Progenitor cell of endocrine pancreas (in vitro differentiated cells): ENCODE results near the gene PAQR7. TPM values are rescaled to one million over a fixed set of nuclear protein-coding genes. Genes with fewer than 3 reads are reported as not detected.

Experiments
- DNase-seq: peaks from one replicate; pipeline ENCODE4 v3.0.0; 2021; ENCODE audit warnings: low spot score; ENCODE audit not compliant: unreplicated experiment
- H3K27ac Mint-ChIP-seq: 2 replicates; pipeline ENCODE4 v1.8.0; 2021; ENCODE audit warnings: mild to moderate bottlenecking, moderate library complexity, mixed read lengths
- H3K27me3 Mint-ChIP-seq: 2 replicates; pipeline ENCODE4 v1.8.0; 2021; ENCODE audit warnings: mixed read lengths
- H3K36me3 Mint-ChIP-seq: 2 replicates; pipeline ENCODE4 v1.8.0; 2022; ENCODE audit warnings: mixed read lengths; ENCODE audit not compliant: insufficient read depth
- H3K4me1 Mint-ChIP-seq: 2 replicates; pipeline ENCODE4 v1.8.0; 2021; ENCODE audit warnings: low read depth, mixed read lengths
- H3K4me3 Mint-ChIP-seq: 2 replicates; pipeline ENCODE4 v1.8.0; 2021; ENCODE audit warnings: low read depth, mild to moderate bottlenecking, moderate library complexity, mixed read lengths
- H3K9me3 Mint-ChIP-seq: 2 replicates; pipeline ENCODE4 v1.8.0; 2021; ENCODE audit warnings: low read depth, mixed read lengths
- CTCF ChIP-seq: fragments of 200-600 bp; sonication (generic); IDR thresholded peaks from one replicate; pipeline ENCODE4 v1.5.0; 2021; ENCODE audit warnings: antibody characterized with exemption, mild to moderate bottlenecking; ENCODE audit not compliant: unreplicated experiment
- total RNA-seq: library from RNA; stranded (reverse); gene quantifications from 2 replicates; pipeline ENCODE4 v1.2.1, GENCODE V29; 2021

PAQR7 gene
- total RNA-seq, 1 donor from 2014 or later = 21.0 TPM

GRCh38 chr1:25899792-25900191 lies 24.3 kb upstream of the PAQR7 start:
- peaks cover 40% of the 10 kb centered on the region for H3K36me3 Mint-ChIP-seq

GRCh38 chr1:25898223-25899015 lies 22.9 kb upstream of the PAQR7 start:
- Mint-ChIP-seq H3K27ac (peak overlapping the region; percentile 79), H3K36me3 (peaks cover 32% of the 10 kb centered on the region), H3K27me3 (no peaks in the 10 kb centered on the region), H3K4me3 (no peak overlapping the region), H3K4me1 (peaks cover 28% of the 10 kb centered on the region), H3K9me3 (no peaks in the 10 kb centered on the region)
- no peak for TF ChIP-seq CTCF
- DNase-seq = no peak

More at GRCh38 chr1:25899792-25900191, 24.3 kb upstream of the PAQR7 start:
- DNase-seq = no peak
- H3K4me1 Mint-ChIP-seq = peaks cover 40% of the 10 kb centered on the region
- H3K4me3 Mint-ChIP-seq = no peak overlapping the region
- H3K27ac Mint-ChIP-seq = no peak overlapping the region
- TF ChIP-seq CTCF = no peak
- H3K9me3 Mint-ChIP-seq = no peaks in the 10 kb centered on the region
- H3K27me3 Mint-ChIP-seq = no peaks in the 10 kb centered on the region

GRCh38 chr1:25897754-25898153 lies 22.2 kb upstream of the PAQR7 start:
- H3K4me3 Mint-ChIP-seq = no peak overlapping the region
- H3K27me3 Mint-ChIP-seq = no peaks in the 10 kb centered on the region
- H3K9me3 Mint-ChIP-seq = no peaks in the 10 kb centered on the region
- TF ChIP-seq CTCF = no peak
- H3K4me1 Mint-ChIP-seq = peaks cover 23% of the 10 kb centered on the region
- DNase-seq = no peak
- peaks cover 30% of the 10 kb centered on the region for H3K36me3 Mint-ChIP-seq
- peak overlapping the region; percentile 79 for H3K27ac Mint-ChIP-seq

- no peak overlapping the region for H3K4me3 Mint-ChIP-seq
- H3K9me3 Mint-ChIP-seq = no peaks in the 10 kb centered on the region
- peaks cover 23% of the 10 kb centered on the region for H3K4me1 Mint-ChIP-seq
- no peak for DNase-seq
- H3K36me3 Mint-ChIP-seq = peaks cover 22% of the 10 kb centered on the region
- no peaks in the 10 kb centered on the region for H3K27me3 Mint-ChIP-seq
- no peak overlapping the region for H3K27ac Mint-ChIP-seq
- no peak for TF ChIP-seq CTCF
These were observed 20.8 kb upstream of the PAQR7 start for GRCh38 chr1:25896266-25896665.

GRCh38 chr1:25895365-25895990 lies 20.0 kb upstream of the PAQR7 start:
- Mint-ChIP-seq H3K27me3 (no peaks in the 10 kb centered on the region), H3K4me3 (no peak overlapping the region), H3K27ac (peak overlapping the region; percentile 83), H3K4me1 (peaks cover 22% of the 10 kb centered on the region), H3K36me3 (peaks cover 16% of the 10 kb centered on the region), H3K9me3 (no peaks in the 10 kb centered on the region)
- peak; percentile 89 for DNase-seq
- TF ChIP-seq CTCF = peak; percentile 99
